Common myeloid progenitor, CD34-positive (primary cell): ENCODE measurements around the gene CLCA4.

Source experiments
- CTCF ChIA-PET: fragments of 350-600 bp; sonication (Branson Sonifier 250); formaldehyde crosslinking; loops from one replicate; lab custom pipeline; 2021; ENCODE audit warnings: antibody characterized with exemption; lab: Charles Lee
- POLR2A ChIA-PET: fragments of 350-600 bp; sonication (Branson Sonifier 250); formaldehyde crosslinking; loops from one replicate; lab custom pipeline; 2021; ENCODE audit warnings: antibody characterized with exemption; lab: Charles Lee
- DNase-seq, 3 donors: peaks; one replicate each; pipeline versions ENCODE4 v3.0.0 to v3.0.0-alpha.2; 2013
- H3K27ac ChIP-seq, 2 experiments: 1 replicate in 1 of 2; 2 replicates in 1 of 2; pipeline ENCODE4 v1.7.0; 2013; ENCODE audit warnings: inconsistent platforms in 2 of 2, low read length in 2 of 2, mild to moderate bottlenecking in 2 of 2, low read depth in 1 of 2, moderate library complexity in 1 of 2; ENCODE audit not compliant: severe bottlenecking in 2 of 2, insufficient read depth in 1 of 2, poor library complexity in 1 of 2
- H3K27me3 ChIP-seq, 5 experiments: replicated peaks in 2 of 5; 1 replicate in 3 of 5; 2 replicates in 2 of 5; pipeline versions ENCODE4 v1.6.1 to v1.7.0; 2013; ENCODE audit warnings: low read length in 4 of 5, mild to moderate bottlenecking in 2 of 5, moderate library complexity in 2 of 5, inconsistent platforms in 1 of 5; ENCODE audit not compliant: insufficient read depth in 5 of 5, control insufficient read depth in 4 of 5
- H3K36me3 ChIP-seq, 4 experiments: 1 replicate in 2 of 4; 2 replicates in 2 of 4; pipeline versions ENCODE4 v1.6.1 to v1.7.0; 2013; ENCODE audit warnings: low read length in 3 of 4, control low read depth in 1 of 4, mild to moderate bottlenecking in 1 of 4; ENCODE audit not compliant: control insufficient read depth in 4 of 4, insufficient read depth in 4 of 4
- H3K4me1 ChIP-seq, 4 experiments: 1 replicate in 3 of 4; 2 replicates in 1 of 4; pipeline versions ENCODE4 v1.6.1 to v1.7.1; 2013; ENCODE audit warnings: low read length in 3 of 4, mild to moderate bottlenecking in 3 of 4, control low read depth in 1 of 4, inconsistent platforms in 1 of 4, moderate library complexity in 1 of 4; ENCODE audit not compliant: control insufficient read depth in 4 of 4, insufficient read depth in 4 of 4; ENCODE audit errors: control extremely low read depth in 1 of 4
- H3K4me3 ChIP-seq, 7 experiments: 1 replicate in 4 of 7; 2 replicates in 3 of 7; pipeline versions ENCODE4 v1.5.1 to v1.7.0; 2013; ENCODE audit warnings: mild to moderate bottlenecking in 7 of 7, low read length in 6 of 7, moderate library complexity in 6 of 7, inconsistent platforms in 2 of 7, low read depth in 2 of 7, control low read depth in 1 of 7; ENCODE audit not compliant: insufficient read depth in 4 of 7, control insufficient read depth in 1 of 7; ENCODE audit errors: extremely low read depth in 1 of 7
- H3K9me3 ChIP-seq, 5 experiments: 1 replicate in 4 of 5; 2 replicates in 1 of 5; pipeline versions ENCODE4 v1.6.1 to v1.7.1; 2013; ENCODE audit warnings: low read length in 4 of 5, mild to moderate bottlenecking in 2 of 5, inconsistent platforms in 1 of 5, low read depth in 1 of 5, moderate library complexity in 1 of 5; ENCODE audit not compliant: control insufficient read depth in 4 of 5, insufficient read depth in 2 of 5; ENCODE audit errors: control extremely low read depth in 1 of 5
- WGBS: methylation state at CpG from one replicate; pipeline ENCODE4 v1.1.5; 2013; ENCODE audit not compliant: insufficient coverage; 5-methylcytosine and 5-hydroxymethylcytosine counted together

CLCA4 gene

GRCh38 chr1:86527306-86527705 is 19.6 kb upstream of the CLCA4 start:
- Histone ChIP-seq H3K36me3 (no peaks in the 10 kb centered on the region), H3K27me3 (no peaks in the 10 kb centered on the region), H3K4me3 (no peak overlapping the region), H3K9me3 (peaks cover 0 to 5% (median 0%) of the 10 kb centered on the region in 5 experiments), H3K4me1 (no peaks in the 10 kb centered on the region), H3K27ac (no peak overlapping the region)
- 100% methylated on average over 2 of the region's 4 CpGs for WGBS
- ChIA-PET POLR2A (no interaction called here), CTCF (no interaction called here)
- DNase-seq = no peak

GRCh38 chr1:86530211-86530845 is 16.6 kb upstream of the CLCA4 start:
- Histone ChIP-seq H3K27ac (no peak overlapping the region), H3K27me3 (no peaks in the 10 kb centered on the region), H3K9me3 (no peaks in the 10 kb centered on the region), H3K36me3 (no peaks in the 10 kb centered on the region), H3K4me3 (no peak overlapping the region), H3K4me1 (no peaks in the 10 kb centered on the region)
- DNase-seq = no peak
- ChIA-PET CTCF (no interaction called here), POLR2A (no interaction called here)
- 100% methylated on average over 1 of the region's 3 CpGs for WGBS

- no peaks in the 10 kb centered on the region for H3K9me3 ChIP-seq
- no peak overlapping the region for H3K27ac ChIP-seq
- no peaks in the 10 kb centered on the region for H3K36me3 ChIP-seq
- ChIA-PET POLR2A (no interaction called here), CTCF (no interaction called here)
- no peaks in the 10 kb centered on the region for H3K4me1 ChIP-seq
- WGBS = no CpG with 5 or more reads among the region's 4 CpGs
- no peak overlapping the region for H3K4me3 ChIP-seq
- no peaks in the 10 kb centered on the region for H3K27me3 ChIP-seq
- no peak for DNase-seq
Observed at GRCh38 chr1:86537928-86538695, 8.8 kb upstream of the CLCA4 start.

- H3K27me3 ChIP-seq = no peaks in the 10 kb centered on the region
- no peaks in the 10 kb centered on the region for H3K36me3 ChIP-seq
- DNase-seq = no peak
- ChIA-PET POLR2A (no interaction called here), CTCF (no interaction called here)
- no peaks in the 10 kb centered on the region for H3K4me1 ChIP-seq
- whole genome bisulfite sequencing = 87% methylated on average over 5 of the region's 5 CpGs
- H3K4me3 ChIP-seq = no peak overlapping the region
- H3K27ac ChIP-seq = no peak overlapping the region
- no peaks in the 10 kb centered on the region for H3K9me3 ChIP-seq
Observed at GRCh38 chr1:86538775-86539174, 8.1 kb upstream of the CLCA4 start.

- Histone ChIP-seq H3K27me3 (no peaks in the 10 kb centered on the region), H3K36me3 (no peaks in the 10 kb centered on the region), H3K9me3 (peaks cover 0 to 3% (median 0%) of the 10 kb centered on the region in 5 experiments), H3K27ac (no peak overlapping the region), H3K4me1 (no peaks in the 10 kb centered on the region), H3K4me3 (no peak overlapping the region)
- ChIA-PET POLR2A (interaction anchor here (0.5 kb wide), 1 partner anchor 8 kb away, joined by 5 read pairs; no protein-coding TSS in a partner anchor), CTCF (no interaction called here)
- no peak for DNase-seq
- 100% methylated on average over 1 of the region's 2 CpGs for WGBS
Observed at GRCh38 chr1:86541859-86542258, 5.0 kb upstream of the CLCA4 start.

- ChIA-PET CTCF (no interaction called here), POLR2A (interaction anchor here (0.5 kb wide), 1 partner anchor 8 kb away, joined by 5 read pairs; no protein-coding TSS in a partner anchor)
- Histone ChIP-seq H3K27me3 (no peaks in the 10 kb centered on the region), H3K27ac (no peak overlapping the region), H3K9me3 (peaks cover 0 to 3% (median 0%) of the 10 kb centered on the region in 5 experiments), H3K36me3 (no peaks in the 10 kb centered on the region), H3K4me1 (no peaks in the 10 kb centered on the region), H3K4me3 (no peak overlapping the region)
- no peak for DNase-seq
Observed at GRCh38 chr1:86542631-86543030, 4.2 kb upstream of the CLCA4 start.

- no peaks in the 10 kb centered on the region for H3K4me1 ChIP-seq
- H3K27ac ChIP-seq = no peak overlapping the region
- no peaks in the 10 kb centered on the region for H3K27me3 ChIP-seq
- no peaks in the 10 kb centered on the region for H3K36me3 ChIP-seq
- no peak for DNase-seq
- H3K4me3 ChIP-seq = no peak overlapping the region
- ChIA-PET POLR2A (no interaction called here), CTCF (no interaction called here)
- H3K9me3 ChIP-seq = peaks cover 0 to 3% (median 0%) of the 10 kb centered on the region in 5 experiments
Observed at GRCh38 chr1:86548839-86549238, 2.0 kb downstream of the CLCA4 start.
